Measurements from ENCODE around the gene THEMIS.
A peak's percentile ranks its signal among the peaks of the same experiment; 100 is the strongest.

The THEMIS gene

DNA sequence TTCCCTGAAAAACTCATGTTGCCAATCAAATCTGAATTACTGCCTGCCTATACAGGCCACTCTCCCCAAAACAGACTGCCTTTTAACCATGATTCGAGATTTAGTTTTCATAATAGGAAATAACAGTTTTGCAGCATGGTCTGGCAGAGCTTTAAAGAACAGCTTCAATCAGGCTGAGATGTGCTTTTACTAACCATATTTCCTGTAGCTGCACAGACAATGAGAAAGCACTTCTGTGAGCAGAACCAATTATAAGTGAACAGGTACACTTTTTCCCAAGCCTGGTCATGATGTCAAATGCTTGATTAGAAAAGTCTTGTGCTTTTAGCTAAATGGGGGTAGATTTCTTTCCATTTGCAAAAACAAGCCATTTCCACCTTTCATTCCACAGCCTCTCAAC, 108.2 kb downstream of the THEMIS start:
- no peak for DNase-seq

DNA sequence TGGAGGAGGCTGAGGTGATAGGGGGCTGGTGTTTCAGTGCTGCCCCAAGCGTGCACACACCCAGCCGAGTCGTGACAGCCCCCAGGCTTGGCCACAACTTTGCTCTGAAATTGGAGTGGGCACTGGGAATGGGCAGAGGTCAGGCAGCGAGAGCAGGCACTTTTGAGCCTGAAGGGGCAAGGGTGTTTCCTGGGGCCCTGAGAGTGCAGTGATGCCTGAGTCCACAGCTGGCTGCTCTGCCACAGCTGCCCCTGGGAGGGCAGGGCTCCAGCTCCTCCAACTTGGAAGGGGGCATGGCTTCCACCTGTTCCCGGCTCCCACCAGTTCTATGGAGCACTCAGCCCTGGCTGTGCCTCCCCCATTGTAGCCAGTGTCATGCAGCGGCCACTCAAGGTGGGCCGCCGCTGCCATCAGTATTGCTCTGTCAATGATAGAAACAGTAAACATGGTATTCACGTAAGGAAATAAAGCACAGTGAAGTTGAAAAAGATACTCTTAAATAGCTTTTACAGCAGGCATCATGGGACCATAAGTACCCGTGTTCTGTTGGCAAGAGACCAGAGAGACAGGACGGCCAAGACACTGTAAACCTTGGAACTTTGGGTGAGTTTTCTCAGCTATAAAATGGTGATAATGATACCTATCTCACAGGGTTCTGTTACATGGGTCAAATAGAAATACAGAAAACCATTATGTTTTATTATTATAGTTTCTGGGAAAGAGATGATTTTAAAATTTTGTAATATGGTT, 108.9 kb downstream of the THEMIS start:
- no peak for DNase-seq

DNA sequence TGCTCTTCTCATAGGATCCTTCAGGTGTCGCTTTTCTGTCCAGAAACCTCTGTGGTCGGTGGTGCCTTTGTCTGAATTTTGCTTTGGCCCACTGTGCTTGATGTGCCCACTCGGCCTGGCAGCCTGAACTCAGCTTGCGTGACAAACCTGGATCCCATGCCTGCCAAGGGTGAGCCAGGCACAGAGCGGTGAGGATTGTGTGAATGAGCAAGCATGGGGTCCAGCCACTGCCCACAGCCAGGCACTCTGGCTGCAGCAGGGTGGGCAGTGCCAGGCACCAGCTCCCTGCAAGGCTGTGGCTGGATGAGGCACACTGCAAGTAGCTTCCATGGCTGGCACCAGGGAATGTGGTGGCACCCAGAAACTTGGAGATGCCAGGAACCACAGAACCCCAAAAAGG, 110.3 kb downstream of the THEMIS start:
- DNase-seq, result no peak

- DNase-seq, result no peak
Measured at GRCh38 chr6:127786109-127786508, 114.7 kb downstream of the THEMIS start.

DNA sequence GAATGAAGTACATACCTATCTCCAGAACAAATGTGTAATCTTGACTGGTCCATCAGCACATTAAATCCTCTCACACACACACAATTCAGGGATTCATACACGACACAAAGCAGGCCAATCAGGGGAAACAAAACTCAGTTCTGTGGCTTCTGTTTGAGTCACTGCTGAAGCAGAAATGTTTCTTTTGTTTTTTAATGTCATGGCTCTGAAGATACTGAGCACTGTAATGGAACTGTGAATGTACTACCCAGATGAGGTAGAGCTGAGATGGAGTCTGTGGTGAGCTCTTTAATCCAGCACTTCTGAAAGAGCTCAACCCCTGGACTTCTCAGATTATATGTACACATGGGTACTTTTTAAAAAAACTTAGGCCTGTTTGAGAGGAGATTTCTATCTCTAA, 116.4 kb downstream of the THEMIS start:
- DNase-seq, result no peak

GRCh38 chr6:127781636-127782272, 119.1 kb downstream of the THEMIS start:
- peak; percentile 76 for DNase-seq

DNA sequence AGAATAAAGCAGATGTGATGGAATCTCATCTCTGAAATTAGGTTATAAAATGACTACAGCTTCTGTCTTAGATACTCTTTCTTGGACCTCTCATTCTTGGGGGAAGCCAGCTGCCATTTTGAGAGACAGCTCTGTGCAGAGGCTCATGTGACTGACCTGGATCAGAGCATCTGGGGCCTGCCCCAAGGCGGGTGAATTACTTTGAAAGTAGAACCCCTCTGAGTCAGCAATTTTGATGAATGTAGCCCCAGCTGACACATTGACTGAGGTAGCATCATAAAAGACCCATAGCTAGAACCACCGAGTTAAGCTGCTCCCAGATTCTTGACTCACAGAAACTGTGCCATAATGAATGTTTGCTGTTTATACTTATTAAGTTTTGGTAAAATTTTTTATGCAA, 124.5 kb downstream of the THEMIS start:
- no peak for DNase-seq

DNA sequence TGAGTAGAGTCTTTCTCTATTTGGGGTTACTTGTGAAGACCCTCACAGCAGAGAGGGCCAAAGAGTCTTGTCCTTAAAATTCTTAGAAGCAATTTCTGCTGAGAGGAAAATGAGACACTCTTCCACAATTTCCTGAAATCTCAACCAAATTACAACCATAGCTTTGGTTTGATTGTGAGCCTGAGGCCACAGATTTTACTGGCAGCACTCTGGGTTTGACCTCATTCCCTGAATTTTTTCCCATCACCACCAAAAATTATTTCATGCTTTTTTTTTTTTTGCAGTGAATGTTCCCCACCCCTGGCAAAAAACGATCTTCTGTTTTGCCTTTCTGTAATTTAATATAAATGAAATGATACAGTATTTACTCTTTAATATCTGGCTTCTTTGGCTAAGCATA, 125.5 kb downstream of the THEMIS start:
- no peak for DNase-seq

GRCh38 chr6:127768745-127769144, 132.1 kb downstream of the THEMIS start:
- DNase-seq, result no peak

DNA sequence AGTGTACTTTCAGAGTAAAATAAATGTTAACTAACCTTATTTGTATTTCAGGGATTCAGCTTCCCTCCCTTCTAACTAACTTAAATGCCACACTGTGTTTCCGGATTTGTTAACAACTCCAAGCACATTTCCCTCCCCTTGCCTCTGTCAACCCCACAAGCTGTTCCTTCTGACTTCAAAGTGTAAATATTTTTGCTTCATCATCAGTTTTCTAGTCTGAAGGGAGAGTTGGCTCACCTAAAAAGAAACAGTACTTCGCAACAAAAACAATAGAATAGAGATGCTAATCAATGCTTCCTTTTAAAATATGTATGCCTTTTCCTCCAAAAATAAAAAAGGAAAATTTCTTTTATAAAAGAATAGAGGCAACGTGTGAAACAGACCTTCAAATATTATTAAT, 132.6 kb downstream of the THEMIS start:
- DNase-seq, result no peak

GRCh38 chr6:127765949-127766348, 134.9 kb downstream of the THEMIS start:
- DNase-seq, result no peak

- no peak for DNase-seq
Measured at GRCh38 chr6:127762284-127762683, 138.6 kb downstream of the THEMIS start.

- DNase-seq, result no peak
Measured at GRCh38 chr6:127761084-127761483, 139.8 kb downstream of the THEMIS start.

DNA sequence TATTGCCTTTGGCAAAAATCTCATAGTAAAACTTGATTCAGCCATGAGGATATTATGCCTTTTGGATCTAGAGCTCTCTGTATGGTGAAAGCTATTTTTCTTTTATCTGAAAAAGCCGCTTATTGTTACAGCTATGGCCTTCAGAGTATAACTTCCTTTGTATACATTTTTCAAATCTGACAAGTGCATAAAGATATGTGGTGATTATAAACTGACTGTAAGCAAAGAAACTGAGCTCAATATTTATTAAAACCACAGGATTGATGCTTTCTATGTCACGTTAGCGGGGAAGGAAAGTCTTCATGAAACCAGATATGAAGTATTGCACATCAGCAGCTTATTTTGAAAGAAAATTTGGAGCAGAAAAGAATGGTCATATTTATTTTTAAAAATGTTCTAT, 151.8 kb downstream of the THEMIS start:
- no peak for DNase-seq

GRCh38 chr6:127748290-127748689, 152.6 kb downstream of the THEMIS start:
- no peak for DNase-seq

DNA sequence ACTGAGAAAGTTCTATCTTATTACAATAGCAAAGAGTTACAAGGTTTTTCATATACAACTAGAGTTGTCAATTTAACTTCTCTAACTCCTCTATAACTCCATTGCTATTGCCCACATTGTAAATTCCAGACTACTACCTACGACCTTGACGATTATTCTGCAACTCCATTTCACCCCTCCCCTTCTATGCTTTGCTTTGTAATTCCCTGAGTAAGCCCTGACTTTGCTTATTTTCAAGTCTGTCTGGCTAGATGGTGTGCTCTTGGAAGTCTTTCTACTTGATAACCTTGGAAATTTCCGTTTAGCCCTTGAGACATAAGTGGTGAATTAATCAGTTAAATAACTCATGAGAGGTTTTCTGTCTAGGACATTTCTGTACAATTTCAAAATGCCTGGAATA, 162.4 kb downstream of the THEMIS start:
- no peak for DNase-seq

DNA sequence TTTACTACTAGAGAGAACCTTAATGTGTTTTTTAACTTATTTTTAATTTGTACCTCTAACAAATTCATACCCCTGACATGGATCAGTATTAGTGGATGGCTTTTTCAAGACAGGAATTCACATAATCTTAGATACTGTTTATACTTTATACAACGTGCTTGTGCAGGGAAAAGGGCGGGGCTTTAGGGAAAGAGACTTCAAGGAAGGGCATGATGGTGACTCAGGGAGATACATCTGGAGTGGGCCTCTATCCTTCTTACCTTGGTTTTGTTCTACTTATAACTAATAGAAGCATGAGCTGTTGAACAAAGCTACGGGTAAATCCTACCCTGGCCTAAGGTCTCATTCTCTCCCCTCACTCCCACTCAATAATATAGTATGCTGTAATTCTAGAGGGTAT, 163.1 kb downstream of the THEMIS start:
- no peak for DNase-seq

GRCh38 chr6:127737009-127737486, 163.8 kb downstream of the THEMIS start:
- peak; percentile 89 for DNase-seq

DNA sequence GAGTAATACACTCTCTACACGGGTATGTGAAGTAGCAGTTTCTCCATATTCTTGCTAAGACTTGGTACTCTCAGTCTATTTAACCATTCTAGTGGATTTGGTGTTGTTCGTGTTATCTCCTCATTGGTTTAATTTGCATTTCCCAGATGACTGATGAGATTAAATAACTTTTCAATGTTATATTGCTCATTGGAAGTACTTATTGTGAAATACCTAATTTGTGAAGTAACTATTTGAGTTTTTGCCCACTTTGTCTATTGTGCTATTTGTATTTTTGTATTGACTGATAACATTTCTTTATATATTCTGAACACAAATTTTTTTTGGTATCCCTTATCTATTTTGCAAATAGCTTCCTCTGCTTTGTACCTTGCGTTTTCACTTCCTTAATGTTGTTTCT, 167.9 kb downstream of the THEMIS start:
- no peak for DNase-seq

- no peak for DNase-seq
Measured at GRCh38 chr6:127727260-127727953, 173.5 kb downstream of the THEMIS start.

DNA sequence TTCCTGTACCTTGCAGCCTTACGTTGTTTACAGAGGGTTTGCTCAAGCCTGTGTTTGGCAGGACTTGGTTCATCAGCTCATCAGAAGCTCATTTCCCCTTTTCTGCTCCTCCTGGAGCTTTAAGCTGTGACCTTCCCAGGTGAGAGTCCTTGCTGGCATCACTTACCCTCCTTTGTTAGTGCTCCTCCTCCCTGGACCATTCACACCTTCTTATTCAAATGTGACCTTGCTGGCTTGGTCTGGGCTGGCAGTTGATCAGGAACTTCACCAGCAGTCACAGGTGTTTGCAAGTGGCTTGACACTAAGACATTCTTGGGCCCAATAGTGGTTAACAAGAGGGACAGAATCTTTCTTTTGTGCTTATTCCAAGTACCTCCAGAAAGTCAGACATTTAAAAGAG, 175.0 kb downstream of the THEMIS start:
- DNase-seq, result no peak

GRCh38 chr6:127718694-127719093, 182.2 kb downstream of the THEMIS start:
- DNase-seq, result no peak

GRCh38 chr6:127717384-127717783, 183.5 kb downstream of the THEMIS start:
- DNase-seq, result no peak

GRCh38 chr6:127716465-127716864, 184.4 kb downstream of the THEMIS start:
- DNase-seq, result no peak
